HG03045 (cell line): ENCODE measurements around the gene NUDT16L1.

Source experiments
- ATAC-seq: cut with Tn5 transposase; IDR thresholded peaks from one replicate; pipeline ENCODE4 v1.9.1; 2021; ENCODE audit warnings: mild to moderate bottlenecking, moderate library complexity; ENCODE audit not compliant: unreplicated experiment

The NUDT16L1 gene

DNA sequence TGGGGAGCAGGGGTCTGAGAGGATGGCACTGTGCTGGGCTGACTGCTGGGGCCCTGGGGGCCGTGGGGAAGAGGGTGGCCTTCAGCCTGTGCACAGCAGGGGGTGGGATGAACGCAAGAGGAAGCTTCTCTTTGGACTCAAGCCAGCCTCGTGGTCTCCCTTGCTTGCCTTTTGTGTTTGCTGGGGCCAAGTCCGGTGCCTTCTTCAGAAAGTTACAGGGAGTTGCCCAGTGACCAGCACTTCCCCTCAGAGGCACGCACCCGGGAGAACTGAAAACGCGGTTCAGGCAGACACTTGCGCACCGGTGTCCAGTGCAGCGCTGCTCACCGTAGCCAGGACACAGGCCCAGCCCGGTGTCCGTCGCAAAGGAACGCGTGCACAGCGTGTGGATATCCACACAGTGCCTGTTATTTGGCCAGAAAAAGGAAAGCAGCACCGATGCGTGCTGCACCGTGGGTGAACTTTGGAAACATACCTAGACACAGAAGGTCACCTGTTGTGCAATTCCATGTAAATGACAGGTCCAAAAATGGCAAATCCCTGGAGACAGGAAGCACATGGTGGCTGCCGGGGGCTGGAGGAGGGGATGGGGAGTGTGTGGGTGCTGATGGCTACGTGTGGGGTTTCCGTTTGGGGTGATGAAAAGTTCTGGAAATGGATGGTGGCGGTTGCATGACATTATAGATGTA, 29.4 kb upstream of the NUDT16L1 start:
- no peak for ATAC-seq

DNA sequence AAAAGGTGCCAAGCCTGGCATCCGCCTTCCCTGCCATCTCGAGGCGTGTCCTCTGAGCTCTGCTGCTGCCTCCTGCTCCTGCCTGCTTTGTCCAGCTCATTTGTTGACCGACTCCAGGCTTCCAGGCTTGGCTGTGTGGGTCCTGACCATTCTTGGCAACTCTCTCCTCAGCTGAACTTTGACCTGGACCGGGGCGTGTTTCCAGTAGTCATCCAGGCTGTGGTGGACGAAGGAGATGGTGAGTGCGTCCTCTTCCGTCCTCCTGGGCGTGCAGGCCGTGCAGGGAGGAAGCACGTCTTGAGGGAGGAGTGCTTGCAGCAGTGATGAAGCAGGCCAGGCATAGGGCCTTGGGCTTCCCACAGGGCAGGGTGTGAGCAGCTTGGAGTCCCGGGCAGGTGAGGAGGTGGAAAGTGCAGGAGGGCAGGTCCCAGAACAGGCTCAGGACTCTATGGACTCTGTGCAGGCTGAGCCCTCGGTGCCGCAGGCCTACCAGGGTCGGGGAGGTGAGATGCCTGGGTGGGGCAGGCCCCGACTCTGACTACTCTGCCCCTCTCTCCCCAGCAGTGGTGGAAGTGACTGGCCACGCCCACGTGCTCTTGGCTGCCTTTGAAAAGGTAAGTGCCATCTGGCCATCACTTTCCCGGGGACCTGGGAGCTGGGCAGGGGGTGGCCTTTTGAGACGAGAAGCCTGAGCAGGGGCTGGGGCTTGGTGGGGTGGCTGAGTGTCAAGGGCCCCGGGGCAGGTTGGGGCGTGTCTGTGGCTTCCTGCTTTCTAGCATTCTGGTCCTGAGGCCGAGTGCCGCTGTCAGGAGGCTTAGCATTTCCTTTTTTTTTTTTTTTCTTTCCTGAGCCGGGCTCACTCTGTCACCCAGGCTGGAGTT, 28.6 kb upstream of the NUDT16L1 start:
- no peak for ATAC-seq

DNA sequence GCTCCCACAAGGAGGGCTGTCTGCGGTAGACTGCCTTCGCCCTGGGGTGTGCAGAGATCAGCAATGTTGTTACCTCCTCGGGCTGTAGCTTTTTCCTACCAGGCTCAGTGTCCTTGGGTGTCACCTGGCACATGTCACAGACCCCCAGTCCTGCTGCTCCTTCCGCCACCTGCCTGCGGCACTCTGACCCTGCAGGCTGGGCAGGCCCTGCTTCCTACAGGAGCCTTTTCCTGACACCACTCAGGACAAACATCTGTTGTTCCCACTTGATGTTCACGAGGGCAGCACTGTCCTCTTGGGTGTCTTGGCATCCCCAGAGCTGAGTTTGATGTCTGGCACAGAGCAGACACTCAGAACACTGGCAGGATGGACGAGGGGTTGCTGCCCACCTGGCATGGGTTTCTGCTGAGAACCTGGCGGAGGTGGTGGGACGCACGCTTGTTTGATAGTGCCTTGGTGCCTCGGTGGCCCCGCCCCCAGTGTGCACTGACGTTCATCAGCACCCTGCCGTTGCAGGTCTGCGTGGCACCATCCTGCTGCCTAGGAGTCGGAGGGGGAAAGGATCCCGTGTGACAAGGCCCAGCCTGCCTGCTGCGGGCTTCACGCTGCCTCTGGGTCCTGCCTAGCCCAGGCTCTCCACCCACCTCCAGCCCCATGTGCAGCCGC, 26.7 kb upstream of the NUDT16L1 start:
- ATAC-seq: no peak

DNA sequence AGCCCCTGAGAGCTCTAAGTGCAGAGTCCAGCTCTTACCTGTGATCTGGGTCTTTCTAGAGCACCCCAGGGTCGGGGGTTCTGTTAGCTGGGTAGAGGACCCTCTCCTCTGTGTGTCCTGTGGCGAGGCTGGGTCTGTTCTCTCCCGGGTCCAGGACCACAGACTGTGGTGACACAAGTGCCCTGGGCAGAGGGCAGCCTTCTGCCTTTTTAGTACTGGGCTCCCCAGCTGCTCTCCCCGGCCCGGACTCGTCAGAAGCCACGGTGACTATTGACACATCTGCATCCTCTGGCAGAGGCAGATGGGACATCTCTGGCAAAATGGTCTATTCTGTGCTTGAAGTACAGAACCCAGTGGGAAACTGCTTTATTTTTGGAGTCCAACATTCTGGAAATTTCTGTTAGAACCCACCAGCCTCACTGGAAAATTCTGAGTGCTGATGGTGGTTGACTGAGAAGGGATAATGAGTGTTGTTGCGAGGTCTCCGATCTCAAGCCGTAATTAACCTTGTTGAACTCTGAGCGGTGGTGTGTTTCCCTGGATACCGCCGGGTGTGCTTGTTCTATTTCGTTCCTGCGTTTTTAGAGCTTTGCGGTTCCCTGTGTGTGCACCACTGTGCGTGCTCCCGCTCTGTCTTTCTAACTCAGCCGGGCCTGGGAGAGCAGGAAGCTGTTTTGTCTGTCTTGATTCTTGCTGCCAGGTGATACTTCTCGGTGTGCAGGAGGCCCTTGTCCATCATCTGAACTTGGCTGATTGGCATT, 26.0 kb upstream of the NUDT16L1 start:
- ATAC-seq: no peak

DNA sequence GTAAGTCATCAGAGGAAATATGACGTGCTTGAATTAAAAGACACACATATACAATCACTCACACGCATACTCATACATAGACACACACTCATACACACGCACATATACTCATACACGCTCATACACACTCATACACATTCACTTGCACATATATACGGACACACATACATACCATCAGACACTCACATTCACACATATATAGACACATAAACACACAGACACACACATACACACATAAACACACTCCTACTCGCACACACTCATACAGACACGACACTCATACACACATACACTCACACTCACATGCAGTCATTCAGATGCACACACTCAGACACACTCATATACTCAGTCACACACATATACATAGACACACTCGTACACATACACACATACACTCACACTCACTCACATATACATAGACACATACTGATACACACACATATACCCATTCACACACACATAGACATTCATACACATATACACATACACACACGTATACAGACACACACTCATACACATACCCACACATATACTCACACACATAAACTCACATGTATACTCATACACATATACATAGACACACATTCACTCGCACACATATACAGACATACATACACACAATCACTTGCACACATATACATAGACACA, 24.9 kb upstream of the NUDT16L1 start:
- ATAC-seq: no peak

DNA sequence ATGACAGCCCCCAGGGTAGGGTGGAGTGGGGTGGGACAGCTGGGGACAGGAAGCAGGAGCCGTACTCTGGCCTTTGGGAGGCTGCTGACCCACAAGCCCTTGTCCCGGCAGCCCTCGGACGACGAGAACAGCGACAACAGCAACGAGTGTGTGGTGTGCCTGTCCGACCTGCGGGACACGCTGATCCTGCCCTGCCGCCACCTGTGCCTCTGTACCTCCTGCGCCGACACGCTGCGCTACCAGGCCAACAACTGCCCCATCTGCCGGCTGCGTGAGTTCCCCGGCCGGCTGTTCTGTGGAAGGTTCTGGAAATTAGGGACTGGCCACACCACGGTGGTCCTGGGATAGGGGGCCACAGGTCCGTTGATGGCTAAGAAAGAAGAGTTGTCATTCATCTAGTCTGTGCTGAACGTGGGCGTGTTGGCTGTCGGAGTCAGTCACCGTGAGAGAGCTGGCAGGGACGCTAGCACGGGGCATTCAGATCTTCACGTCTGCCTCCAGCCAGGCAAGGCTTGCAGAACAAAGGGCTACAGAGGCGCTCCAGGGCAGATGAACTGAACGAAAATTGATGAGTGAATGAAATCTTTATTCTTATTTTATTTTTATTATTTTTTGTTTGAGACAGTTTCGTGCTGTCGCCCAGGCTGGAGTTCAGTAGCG, 19.8 kb upstream of the NUDT16L1 start:
- ATAC-seq: no peak

DNA sequence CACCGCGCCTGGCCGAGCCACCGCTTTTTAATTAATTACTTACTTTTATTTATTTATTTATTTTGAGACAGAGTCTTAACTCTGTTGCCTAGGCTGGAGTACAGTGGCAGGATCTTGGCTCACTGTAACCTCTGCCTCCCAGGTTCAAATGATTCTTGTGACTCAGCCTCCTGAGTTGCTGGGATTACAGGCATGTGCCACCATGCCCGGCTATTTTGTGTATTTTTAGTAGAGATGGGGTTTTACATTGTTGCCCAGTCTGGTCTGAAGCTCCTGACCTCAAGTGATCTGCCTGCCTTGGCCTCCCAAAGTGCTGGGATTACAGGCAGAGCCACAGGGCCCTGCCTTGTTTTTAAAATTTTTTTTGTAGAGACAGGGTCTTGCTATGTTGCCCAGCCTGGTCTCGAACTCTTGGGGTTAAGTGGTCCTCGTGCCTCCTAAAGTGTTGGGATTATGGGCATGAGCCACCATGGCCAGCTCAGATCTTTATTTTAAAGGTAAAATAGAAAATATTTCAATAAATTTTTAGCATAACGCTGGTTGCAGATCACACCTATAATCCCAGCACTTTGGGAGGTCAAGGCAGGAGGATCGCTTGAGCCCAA, 18.3 kb upstream of the NUDT16L1 start:
- ATAC-seq: no peak

DNA sequence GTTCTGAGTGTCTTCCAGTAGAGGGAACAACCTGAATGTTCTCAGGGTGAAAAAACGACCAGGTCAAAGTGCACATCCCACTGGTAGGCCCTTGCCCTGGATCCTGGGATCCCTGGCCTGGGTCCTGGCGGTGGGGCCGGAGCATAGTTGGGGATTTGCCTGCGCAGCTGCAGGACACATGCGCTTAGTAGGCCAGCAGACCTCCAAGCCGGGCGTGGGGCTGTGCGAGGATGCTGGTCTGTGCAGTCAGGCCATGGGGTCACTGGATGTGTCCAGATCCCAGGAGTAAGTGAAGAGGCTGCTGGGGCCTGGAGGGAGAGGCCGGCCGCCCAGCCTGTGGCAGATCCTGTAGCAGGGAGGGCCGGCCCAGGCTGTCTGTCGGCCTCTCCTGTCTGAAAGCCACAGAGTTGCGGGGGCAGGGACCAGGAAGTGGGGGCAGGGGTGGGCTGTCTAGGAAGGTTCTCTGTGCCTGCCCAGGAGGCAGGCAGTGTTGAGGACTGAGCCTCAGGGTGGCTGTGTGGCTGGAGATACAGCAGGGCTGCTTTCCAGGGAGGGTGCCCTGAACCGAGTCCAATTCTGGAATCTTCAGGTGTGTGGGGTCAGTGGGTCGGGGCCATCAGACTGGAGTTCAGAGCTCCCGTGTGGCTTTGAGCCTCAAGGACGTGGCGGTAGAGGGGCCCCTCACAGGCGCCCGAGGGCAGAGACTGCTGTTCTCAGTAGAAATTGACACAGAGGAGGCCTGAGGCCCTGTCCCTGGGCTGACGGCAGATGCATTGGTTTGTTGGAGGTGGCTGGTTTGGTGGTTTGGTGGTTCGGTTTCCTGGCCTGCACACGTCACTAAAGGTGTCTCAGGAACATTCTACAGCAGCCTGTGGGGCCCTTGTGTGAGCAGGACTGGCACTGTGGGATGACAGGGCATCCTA, 17.2 kb upstream of the NUDT16L1 start:
- no peak for ATAC-seq

DNA sequence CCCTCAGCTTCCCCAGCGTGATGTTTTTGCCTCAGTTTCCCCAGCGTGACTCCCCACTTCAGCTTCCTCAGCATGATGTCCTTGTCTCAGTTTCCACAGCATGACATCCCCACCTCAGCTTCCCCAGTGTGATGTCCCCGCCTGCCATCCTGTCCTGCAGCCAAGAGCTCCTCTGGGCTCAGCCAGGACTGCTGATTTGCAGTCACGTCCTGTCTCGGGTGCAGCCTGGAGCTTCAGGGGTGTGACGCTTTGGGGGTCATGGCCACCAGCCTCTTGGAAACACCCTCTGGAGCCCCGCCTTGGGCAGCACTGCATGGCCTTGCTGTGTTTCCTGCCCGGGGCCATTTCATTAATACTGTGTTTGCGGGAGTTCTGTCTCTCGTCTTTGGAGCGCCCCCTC, 16.5 kb upstream of the NUDT16L1 start:
- ATAC-seq: no peak

DNA sequence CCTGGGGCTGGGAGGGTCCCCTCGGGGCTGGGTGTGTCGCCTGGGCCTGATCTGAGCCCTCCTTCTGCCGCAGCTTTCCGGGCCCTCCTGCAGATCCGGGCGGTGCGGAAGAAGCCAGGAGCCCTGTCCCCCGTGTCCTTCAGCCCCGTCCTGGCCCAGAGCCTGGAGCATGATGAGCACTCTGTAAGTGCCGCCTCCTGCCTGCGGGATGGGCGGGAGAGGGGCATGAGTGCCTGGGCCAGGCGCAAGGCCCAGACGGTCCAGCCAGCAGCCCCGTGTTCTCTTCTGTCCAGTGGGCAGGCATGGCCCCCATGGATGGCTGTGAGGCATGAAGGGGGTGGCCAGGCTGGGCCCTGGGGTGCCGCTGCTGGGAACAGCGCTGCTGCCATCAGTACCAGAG, 16.0 kb upstream of the NUDT16L1 start:
- no peak for ATAC-seq

DNA sequence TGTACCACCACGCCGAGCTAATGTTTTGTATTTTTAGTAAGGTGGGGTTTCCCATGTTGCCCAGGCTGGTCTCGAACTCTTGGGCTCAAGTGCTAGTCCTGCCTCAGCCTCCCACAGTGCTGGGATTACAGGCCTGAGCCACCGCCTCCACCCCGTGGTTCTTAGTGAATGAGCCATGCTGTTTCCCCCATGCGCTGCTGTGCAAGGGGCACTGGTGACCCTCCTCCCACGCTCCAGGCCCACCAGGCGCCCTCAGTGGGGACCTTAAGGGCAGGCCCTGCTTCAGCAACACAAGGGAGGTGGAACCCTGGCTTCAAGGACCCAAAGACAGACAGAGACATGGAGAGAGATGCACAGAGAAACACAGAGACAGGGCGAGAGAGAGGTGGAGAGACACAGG, 15.4 kb upstream of the NUDT16L1 start:
- no peak for ATAC-seq

DNA sequence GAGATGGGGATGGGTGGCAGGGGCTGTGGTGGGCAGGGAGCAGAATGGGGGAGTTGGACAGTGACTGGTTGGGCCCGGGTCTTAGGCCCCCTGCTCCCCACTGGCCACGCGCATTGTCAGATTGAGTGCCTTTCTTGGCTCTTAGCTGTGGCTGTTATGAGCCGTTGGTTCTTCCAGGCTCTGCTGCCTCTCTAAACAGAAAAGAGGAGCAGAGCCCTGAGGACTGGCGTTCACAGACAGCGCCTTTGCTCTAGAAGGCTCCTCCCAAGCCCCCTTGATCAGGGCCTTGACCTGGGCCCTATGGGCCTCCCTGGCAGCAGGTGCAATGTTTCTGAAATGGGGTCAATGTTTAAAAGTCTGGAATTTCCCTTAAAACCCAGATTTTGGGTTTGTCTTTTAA, 14.8 kb upstream of the NUDT16L1 start:
- no peak for ATAC-seq

DNA sequence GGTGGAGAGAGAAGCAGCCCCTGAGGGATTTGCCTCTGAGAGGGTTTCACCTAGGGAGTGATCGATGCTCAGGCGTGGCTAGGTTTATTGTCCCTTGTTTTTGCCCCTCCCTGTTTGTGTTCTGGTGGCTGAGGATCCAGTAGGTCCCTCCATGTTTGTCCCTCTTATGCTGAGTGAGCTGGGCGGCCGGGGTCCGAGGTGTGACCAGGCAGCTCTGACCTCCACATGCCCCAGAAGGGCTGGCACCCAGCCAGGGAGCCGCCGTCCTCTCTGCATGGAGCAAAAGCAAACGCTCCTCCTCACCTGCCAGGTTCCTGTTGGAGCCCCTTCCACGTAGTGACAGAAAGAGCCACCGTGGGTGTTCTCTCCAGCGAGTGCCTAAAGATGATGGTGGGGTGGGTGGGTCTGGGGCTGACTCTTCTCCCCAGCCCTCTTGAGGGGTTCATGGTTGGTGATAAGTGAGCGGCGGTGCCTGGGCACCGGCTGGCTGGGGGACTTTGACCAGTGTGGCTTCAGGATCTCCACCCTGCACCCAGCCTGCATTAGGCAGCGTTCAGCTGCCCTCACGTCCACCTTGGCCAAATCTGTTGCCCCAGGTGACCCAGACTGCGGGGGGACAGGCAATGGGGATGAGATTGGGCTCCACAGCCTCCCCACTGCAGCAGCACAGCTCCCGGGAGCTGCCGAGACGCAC, 14.1 kb upstream of the NUDT16L1 start:
- ATAC-seq: no peak

DNA sequence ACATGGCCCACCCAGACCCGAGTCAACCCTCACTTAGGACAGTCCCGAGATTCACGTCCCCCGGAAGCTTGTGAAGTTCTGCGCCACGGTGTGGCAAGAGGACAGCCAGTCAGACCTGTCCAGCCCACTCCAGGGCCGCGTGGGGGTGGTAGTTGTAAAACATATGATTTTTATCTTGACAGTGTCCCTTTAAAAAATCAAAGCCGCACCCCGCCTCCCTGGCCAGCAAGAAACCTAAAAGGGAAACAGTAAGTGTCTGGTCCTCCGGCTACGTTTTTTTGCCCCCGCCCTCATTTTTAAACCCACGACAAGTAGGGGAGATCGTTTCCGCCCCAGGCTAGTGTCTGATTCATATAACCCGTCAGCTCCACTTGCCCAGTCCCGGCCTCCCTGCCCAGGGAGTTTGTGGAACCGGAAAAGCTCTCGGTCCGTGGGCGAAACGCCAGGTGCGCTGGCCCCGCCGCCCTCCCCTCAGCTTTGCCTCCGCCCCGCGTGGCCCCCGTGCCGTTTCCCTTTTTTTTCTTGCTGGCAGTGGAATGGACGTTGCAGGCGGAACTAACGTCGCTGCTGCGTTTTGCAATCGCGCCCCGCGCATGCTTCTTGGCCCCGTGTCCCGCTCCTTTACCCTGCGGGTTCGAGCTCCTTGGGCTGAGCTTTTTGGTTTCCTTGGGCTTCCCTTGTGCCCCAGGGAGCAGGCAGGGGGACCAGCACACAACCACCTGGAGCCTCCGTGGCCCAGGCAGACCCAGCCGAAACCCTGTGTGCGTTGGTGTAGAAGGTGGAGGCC, 13.3 kb upstream of the NUDT16L1 start:
- no peak for ATAC-seq

DNA sequence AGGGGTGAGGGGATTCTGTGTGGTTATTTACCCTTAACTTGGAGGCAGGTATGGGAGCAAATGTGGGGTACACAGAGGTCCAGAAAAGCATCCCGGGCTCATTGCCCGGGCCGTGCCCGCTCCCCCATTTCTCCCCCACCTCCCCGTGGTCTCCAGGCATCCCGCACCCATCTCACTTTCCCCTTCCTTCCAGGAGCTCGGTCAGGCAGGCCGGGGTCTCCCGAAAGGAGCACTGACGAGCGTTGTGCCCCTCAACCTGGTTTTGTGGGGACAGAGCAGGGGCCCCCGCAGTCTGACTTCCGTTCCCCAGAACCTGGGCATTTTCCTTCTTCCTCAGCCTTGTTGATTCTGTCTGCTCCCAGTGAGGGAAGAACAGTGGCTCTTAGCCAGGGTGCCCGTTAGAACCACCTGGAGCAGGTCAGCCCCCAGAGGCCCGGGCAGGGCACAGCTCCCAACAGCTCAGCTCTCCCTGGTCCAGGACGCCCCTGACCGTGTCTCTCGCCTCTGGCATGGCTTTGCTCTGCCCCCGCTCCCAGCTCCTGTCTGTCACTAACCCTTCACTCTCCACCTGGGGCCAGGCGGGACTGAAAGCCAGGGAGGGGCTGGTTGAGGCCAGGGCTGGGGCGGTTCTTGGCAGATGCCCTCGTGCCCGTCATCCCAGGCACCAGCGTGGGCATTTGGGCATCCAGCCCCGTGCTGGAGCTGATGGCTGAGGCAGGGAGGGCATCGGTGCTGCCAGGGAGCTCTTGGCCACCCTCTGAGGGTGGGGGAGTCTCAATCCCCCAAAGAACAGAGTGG, 12.5 kb upstream of the NUDT16L1 start:
- ATAC-seq: no peak

DNA sequence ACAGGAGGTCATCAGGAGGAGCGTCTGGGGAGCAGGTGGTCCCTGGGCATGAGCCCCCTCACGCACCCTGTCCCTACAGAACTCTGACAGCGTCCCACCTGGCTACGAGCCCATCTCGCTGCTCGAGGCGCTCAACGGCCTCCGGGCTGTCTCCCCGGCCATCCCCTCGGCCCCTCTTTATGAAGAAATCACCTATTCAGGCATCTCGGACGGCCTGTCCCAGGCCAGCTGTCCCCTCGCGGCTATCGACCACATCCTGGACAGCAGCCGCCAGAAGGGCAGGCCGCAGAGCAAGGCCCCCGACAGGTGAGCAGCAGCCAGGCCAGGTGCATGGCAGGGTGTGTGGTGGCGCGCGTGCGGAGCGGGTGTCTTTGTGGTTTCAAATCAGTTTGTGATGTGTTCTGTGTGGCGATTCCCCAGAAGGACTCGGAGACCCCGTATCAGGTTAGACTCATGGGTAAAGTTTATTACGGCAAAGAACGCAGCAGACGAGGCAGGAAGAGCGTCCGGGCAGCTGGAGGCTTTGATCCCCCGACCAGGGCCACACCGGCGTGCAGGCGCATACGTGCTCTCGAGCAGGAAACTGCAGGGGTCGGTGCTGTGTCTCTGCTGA, 11.8 kb upstream of the NUDT16L1 start:
- no peak for ATAC-seq
